Astrocyte of the cerebellum (primary cell): ENCODE measurements around the gene DNAJA3.

ENCODE experiments used
- DNase-seq: peaks from one replicate; pipeline ENCODE4 v3.0.0-alpha.2; 2011; ENCODE audit warnings: low read depth
- H3K4me3 ChIP-seq: 2 replicates; pipeline ENCODE4 v1.5.1; 2011; ENCODE audit warnings: mild to moderate bottlenecking, low read depth, low read length, moderate library complexity
- CTCF ChIP-seq: IDR thresholded peaks from 2 replicates; pipeline ENCODE4 v1.5.1; 2012; ENCODE audit warnings: low read length, low read depth, moderate library complexity, mild to moderate bottlenecking; ENCODE audit errors: missing control alignments
- in situ Hi-C: cut with HindIII; loops from 2 replicates; pipeline ENCODE4 v1.10.0; 2017; ENCODE audit warnings: low sequenced_read_pairs

DNAJA3 gene

DNA sequence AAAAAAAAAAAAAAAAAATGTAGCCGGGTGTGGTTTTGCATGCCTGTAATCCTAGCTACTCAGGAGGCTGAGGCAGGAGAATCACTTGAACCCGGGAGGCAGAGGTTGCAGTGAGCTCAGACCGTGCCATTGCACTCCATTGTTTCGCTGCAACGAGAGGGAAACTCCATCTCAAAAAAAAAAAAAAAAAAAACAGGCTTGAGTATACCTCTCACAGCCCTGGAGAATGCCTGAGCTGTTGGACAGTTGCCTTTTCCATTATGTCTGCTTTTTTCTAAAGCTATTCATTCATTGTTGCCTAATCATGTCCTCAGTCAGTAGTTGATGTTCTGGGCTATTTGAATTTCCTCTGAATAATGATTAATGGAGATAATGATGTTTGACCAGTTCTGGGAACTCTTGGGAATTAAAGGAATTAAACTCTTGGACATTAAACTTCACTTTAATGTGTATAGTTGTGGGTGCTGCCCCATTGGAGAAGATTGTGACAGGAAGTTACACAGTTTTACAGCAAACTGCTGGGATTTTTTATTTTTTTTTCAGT is 62.4 kb downstream of the DNAJA3 start:
- peak; percentile 43 for DNase-seq
- TF ChIP-seq CTCF: no peak
- in situ Hi-C loops: no loop called here
- H3K4me3 ChIP-seq: no peak overlapping the region

GRCh38 chr16:4488499-4488967 is 62.9 kb downstream of the DNAJA3 start:
- in situ Hi-C loops: no loop called here
- DNase-seq: no peak
- no peak overlapping the region for H3K4me3 ChIP-seq
- TF ChIP-seq CTCF: no peak

GRCh38 chr16:4489030-4489429 is 63.4 kb downstream of the DNAJA3 start:
- no peak overlapping the region for H3K4me3 ChIP-seq

GRCh38 chr16:4491898-4492297 is 66.2 kb downstream of the DNAJA3 start:
- TF ChIP-seq CTCF: no peak
- no peak overlapping the region for H3K4me3 ChIP-seq
- in situ Hi-C loops: no loop called here
- no peak for DNase-seq

More at GRCh38 chr16:4489030-4489429, 63.4 kb downstream of the DNAJA3 start:
- TF ChIP-seq CTCF: no peak
- peak; percentile 73 for DNase-seq
- in situ Hi-C loops: no loop called here

DNA sequence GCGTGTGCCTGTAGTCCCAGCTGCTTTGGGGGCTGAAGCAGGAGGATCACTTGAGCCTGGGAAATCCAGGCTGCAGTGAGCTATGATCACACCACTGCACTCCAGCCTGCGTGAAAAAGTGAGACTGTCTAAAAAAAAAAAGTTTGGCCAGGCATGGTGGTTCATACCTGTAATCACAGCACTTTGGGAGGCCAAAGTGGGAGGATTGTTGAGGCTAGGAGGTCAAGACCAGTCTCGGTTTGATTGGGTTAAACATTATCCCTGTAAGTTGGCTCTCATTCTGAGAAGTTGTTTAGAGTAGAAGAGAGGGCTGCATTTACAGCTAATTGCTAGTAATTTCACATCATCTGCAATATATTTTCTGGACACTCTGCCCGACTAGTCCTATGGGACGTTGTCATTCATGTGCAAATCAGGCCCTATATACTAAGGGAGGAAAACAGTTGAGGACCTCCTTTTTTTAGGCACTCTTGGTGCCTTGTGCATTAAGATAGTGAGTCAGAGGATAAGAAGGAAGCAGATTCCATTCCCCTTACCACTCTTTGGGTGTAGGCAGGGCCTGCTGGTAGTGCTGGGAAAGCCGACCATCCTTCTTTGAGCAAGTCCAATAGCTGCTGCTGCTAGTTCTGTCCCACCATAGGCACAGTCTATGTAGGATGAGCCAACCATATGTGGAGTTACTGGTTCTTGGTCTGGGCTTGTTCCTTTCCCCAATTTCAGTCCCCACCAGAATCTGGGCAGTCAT is 69.2 kb downstream of the DNAJA3 start:
- DNase-seq: no peak
- in situ Hi-C loops: no loop called here
- H3K4me3 ChIP-seq: no peak overlapping the region
- TF ChIP-seq CTCF: no peak

DNA sequence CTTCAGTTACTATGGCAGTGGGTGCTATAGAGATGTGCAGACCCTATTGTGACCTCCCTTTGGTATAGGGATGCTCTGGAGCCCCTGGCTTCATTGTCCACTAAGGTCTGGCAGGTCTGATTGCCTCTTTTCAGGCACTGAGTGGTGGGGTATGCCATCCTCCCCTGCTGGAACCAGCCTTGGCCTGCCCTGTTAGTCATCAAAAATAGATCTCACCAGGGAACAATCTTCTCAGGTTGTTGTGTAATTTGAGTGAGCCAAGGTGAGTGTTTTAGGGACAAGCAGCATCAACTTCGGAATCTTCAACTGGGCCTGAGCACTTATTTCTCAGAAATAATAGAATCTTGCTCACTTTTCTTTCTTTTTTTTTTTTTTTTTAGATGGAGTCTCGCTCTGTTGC is 70.1 kb downstream of the DNAJA3 start:
- no peak overlapping the region for H3K4me3 ChIP-seq
- TF ChIP-seq CTCF: no peak
- DNase-seq: no peak
- in situ Hi-C loops: no loop called here
